ENCODE results near the gene AHCTF1.

AHCTF1 gene

GRCh38 chr1:246954126-246954525 lies 22.4 kb upstream of the AHCTF1 start:
- Histone ChIP-seq H4K91ac (ENCODE audit: low read length) (no peak overlapping the region), H2BK12ac (ENCODE audit: low read length in 2 of 2) (no peak overlapping the region), H3K27me3 (ENCODE audit: control insufficient read depth in 1 of 2, insufficient read depth in 1 of 2, low read length in 2 of 2) (no peaks in the 10 kb centered on the region), H3K27ac (ENCODE audit: low read length, poor library complexity, severe bottlenecking) (no peak overlapping the region), H2BK5ac (ENCODE audit: low read depth, low read length, poor library complexity, severe bottlenecking) (no peak overlapping the region), H2AK5ac (ENCODE audit: low read length, severe bottlenecking) (no peak overlapping the region), H2BK15ac (ENCODE audit: low read depth, poor library complexity, severe bottlenecking) (no peak overlapping the region), H3K4me2 (ENCODE audit: low read length, poor library complexity, severe bottlenecking) (no peak overlapping the region), H3K23ac (ENCODE audit: low read length in 2 of 2) (no peak overlapping the region), H4K8ac (ENCODE audit: low read length) (no peak overlapping the region), H2BK120ac (ENCODE audit: low read depth, low read length) (no peak overlapping the region), H3K9ac (ENCODE audit: low read length) (no peak overlapping the region), H3K4me3 (ENCODE audit: insufficient read depth in 1 of 2, low read depth in 1 of 2, low read length in 2 of 2) (no peak overlapping the region), H3K4ac (ENCODE audit: low read depth in 1 of 2, low read length in 2 of 2) (no peak overlapping the region), H3K18ac (ENCODE audit: low read depth in 1 of 2, low read length in 2 of 2) (no peak overlapping the region), H3K4me1 (ENCODE audit: control insufficient read depth, insufficient read depth, low read depth, low read length) (no peaks in the 10 kb centered on the region), H3K14ac (ENCODE audit: low read length in 2 of 2) (no peak overlapping the region), H2AFZ (ENCODE audit: low read depth, low read length) (no peak overlapping the region), H3K79me1 (replicated peaks; ENCODE audit: low read length, poor library complexity, severe bottlenecking) (no peaks in the 10 kb centered on the region), H3K9me3 (ENCODE audit: control insufficient read depth, low read length) (peaks cover 13% of the 10 kb centered on the region), H3K36me3 (ENCODE audit: control insufficient read depth in 1 of 2, insufficient read depth in 2 of 2, low read depth in 1 of 2, low read length in 2 of 2) (no peaks in the 10 kb centered on the region)
- DNase-seq = no peak
- WGBS = 93% methylated on average over 3 of the region's 4 CpGs

- Histone ChIP-seq H3K27me3 (ENCODE audit: control insufficient read depth in 1 of 2, insufficient read depth in 1 of 2, low read length in 2 of 2) (no peaks in the 10 kb centered on the region), H2BK15ac (ENCODE audit: low read depth, poor library complexity, severe bottlenecking) (no peak overlapping the region), H3K14ac (ENCODE audit: low read length in 2 of 2) (no peak overlapping the region), H3K79me1 (replicated peaks; ENCODE audit: low read length, poor library complexity, severe bottlenecking) (no peaks in the 10 kb centered on the region), H3K9ac (ENCODE audit: low read length) (no peak overlapping the region), H2AK5ac (ENCODE audit: low read length, severe bottlenecking) (no peak overlapping the region), H2BK12ac (ENCODE audit: low read length in 2 of 2) (no peak overlapping the region), H3K4ac (ENCODE audit: low read depth in 1 of 2, low read length in 2 of 2) (no peak overlapping the region), H3K9me3 (ENCODE audit: control insufficient read depth, low read length) (peaks cover 13% of the 10 kb centered on the region), H3K36me3 (ENCODE audit: control insufficient read depth in 1 of 2, insufficient read depth in 2 of 2, low read depth in 1 of 2, low read length in 2 of 2) (no peaks in the 10 kb centered on the region), H3K27ac (ENCODE audit: low read length, poor library complexity, severe bottlenecking) (no peak overlapping the region), H2BK5ac (ENCODE audit: low read depth, low read length, poor library complexity, severe bottlenecking) (no peak overlapping the region), H3K23ac (ENCODE audit: low read length in 2 of 2) (no peak overlapping the region), H3K4me2 (ENCODE audit: low read length, poor library complexity, severe bottlenecking) (no peak overlapping the region), H3K4me1 (ENCODE audit: control insufficient read depth, insufficient read depth, low read depth, low read length) (no peaks in the 10 kb centered on the region), H3K18ac (ENCODE audit: low read depth in 1 of 2, low read length in 2 of 2) (no peak overlapping the region), H2BK120ac (ENCODE audit: low read depth, low read length) (no peak overlapping the region), H3K4me3 (ENCODE audit: insufficient read depth in 1 of 2, low read depth in 1 of 2, low read length in 2 of 2) (no peak overlapping the region), H4K8ac (ENCODE audit: low read length) (no peak overlapping the region), H4K91ac (ENCODE audit: low read length) (no peak overlapping the region), H2AFZ (ENCODE audit: low read depth, low read length) (no peak overlapping the region)
- DNase-seq = no peak
- 97% methylated on average over 3 of the region's 4 CpGs for WGBS
Observed at GRCh38 chr1:246951413-246951812, 19.7 kb upstream of the AHCTF1 start.

- H3K79me1 ChIP-seq (replicated peaks; ENCODE audit: low read length, poor library complexity, severe bottlenecking) = no peaks in the 10 kb centered on the region
- H3K27ac ChIP-seq (ENCODE audit: low read length, poor library complexity, severe bottlenecking) = no peak overlapping the region
- H2BK5ac ChIP-seq (ENCODE audit: low read depth, low read length, poor library complexity, severe bottlenecking) = no peak overlapping the region
- no peaks in the 10 kb centered on the region for H3K4me1 ChIP-seq (ENCODE audit: control insufficient read depth, insufficient read depth, low read depth, low read length)
- 100% methylated on average over 3 of the region's 3 CpGs for WGBS
- no peak overlapping the region for H2BK15ac ChIP-seq (ENCODE audit: low read depth, poor library complexity, severe bottlenecking)
- no peak overlapping the region for H3K4me2 ChIP-seq (ENCODE audit: low read length, poor library complexity, severe bottlenecking)
- no peak overlapping the region for H4K91ac ChIP-seq (ENCODE audit: low read length)
- no peak overlapping the region for H3K4ac ChIP-seq (ENCODE audit: low read depth in 1 of 2, low read length in 2 of 2)
- H4K8ac ChIP-seq (ENCODE audit: low read length) = no peak overlapping the region
- peaks cover 12% of the 10 kb centered on the region for H3K9me3 ChIP-seq (ENCODE audit: control insufficient read depth, low read length)
- H2BK12ac ChIP-seq (ENCODE audit: low read length in 2 of 2) = no peak overlapping the region
- H2BK120ac ChIP-seq (ENCODE audit: low read depth, low read length) = no peak overlapping the region
- H3K9ac ChIP-seq (ENCODE audit: low read length) = no peak overlapping the region
- no peaks in the 10 kb centered on the region for H3K36me3 ChIP-seq (ENCODE audit: control insufficient read depth in 1 of 2, insufficient read depth in 2 of 2, low read depth in 1 of 2, low read length in 2 of 2)
- H3K23ac ChIP-seq (ENCODE audit: low read length in 2 of 2) = no peak overlapping the region
- H3K18ac ChIP-seq (ENCODE audit: low read depth in 1 of 2, low read length in 2 of 2) = no peak overlapping the region
- no peak overlapping the region for H2AK5ac ChIP-seq (ENCODE audit: low read length, severe bottlenecking)
- no peak for DNase-seq
- H3K14ac ChIP-seq (ENCODE audit: low read length in 2 of 2) = no peak overlapping the region
- H3K4me3 ChIP-seq (ENCODE audit: insufficient read depth in 1 of 2, low read depth in 1 of 2, low read length in 2 of 2) = no peak overlapping the region
- no peaks in the 10 kb centered on the region for H3K27me3 ChIP-seq (ENCODE audit: control insufficient read depth in 1 of 2, insufficient read depth in 1 of 2, low read length in 2 of 2)
- H2AFZ ChIP-seq (ENCODE audit: low read depth, low read length) = no peak overlapping the region
Observed at GRCh38 chr1:246949956-246950355, 18.2 kb upstream of the AHCTF1 start.

GRCh38 chr1:246947255-246947654 lies 15.5 kb upstream of the AHCTF1 start:
- Histone ChIP-seq H2BK12ac (ENCODE audit: low read length in 2 of 2) (no peak overlapping the region), H2BK120ac (ENCODE audit: low read depth, low read length) (no peak overlapping the region), H2BK5ac (ENCODE audit: low read depth, low read length, poor library complexity, severe bottlenecking) (no peak overlapping the region), H2BK15ac (ENCODE audit: low read depth, poor library complexity, severe bottlenecking) (no peak overlapping the region), H2AFZ (ENCODE audit: low read depth, low read length) (peak overlapping the region; percentile 30), H3K14ac (ENCODE audit: low read length in 2 of 2) (no peak overlapping the region), H3K18ac (ENCODE audit: low read depth in 1 of 2, low read length in 2 of 2) (no peak overlapping the region), H3K4ac (ENCODE audit: low read depth in 1 of 2, low read length in 2 of 2) (no peak overlapping the region), H3K9me3 (ENCODE audit: control insufficient read depth, low read length) (peaks cover 3% of the 10 kb centered on the region), H3K9ac (ENCODE audit: low read length) (no peak overlapping the region), H3K4me1 (ENCODE audit: control insufficient read depth, insufficient read depth, low read depth, low read length) (no peaks in the 10 kb centered on the region), H4K8ac (ENCODE audit: low read length) (no peak overlapping the region), H3K27me3 (ENCODE audit: control insufficient read depth in 1 of 2, insufficient read depth in 1 of 2, low read length in 2 of 2) (no peaks in the 10 kb centered on the region), H2AK5ac (ENCODE audit: low read length, severe bottlenecking) (no peak overlapping the region), H3K4me3 (ENCODE audit: insufficient read depth in 1 of 2, low read depth in 1 of 2, low read length in 2 of 2) (peak overlapping the region in 1 of 2 experiments; percentile 41), H4K91ac (ENCODE audit: low read length) (no peak overlapping the region), H3K4me2 (ENCODE audit: low read length, poor library complexity, severe bottlenecking) (no peak overlapping the region), H3K36me3 (ENCODE audit: control insufficient read depth in 1 of 2, insufficient read depth in 2 of 2, low read depth in 1 of 2, low read length in 2 of 2) (no peaks in the 10 kb centered on the region), H3K23ac (ENCODE audit: low read length in 2 of 2) (no peak overlapping the region), H3K27ac (ENCODE audit: low read length, poor library complexity, severe bottlenecking) (no peak overlapping the region), H3K79me1 (replicated peaks; ENCODE audit: low read length, poor library complexity, severe bottlenecking) (no peaks in the 10 kb centered on the region)
- 69% methylated on average over 6 of the region's 7 CpGs for WGBS
- DNase-seq = peak; percentile 61
